ENCODE measurements around the gene MBOAT7. TPM values are rescaled to one million over a fixed set of nuclear protein-coding genes. Genes with fewer than 3 reads are reported as not detected.

Gene MBOAT7
- polyA plus RNA-seq, 1 donor (not counting 4 experiments of a cell fraction or from before 2014, with no cell fraction given), result 41.3 TPM

DNA sequence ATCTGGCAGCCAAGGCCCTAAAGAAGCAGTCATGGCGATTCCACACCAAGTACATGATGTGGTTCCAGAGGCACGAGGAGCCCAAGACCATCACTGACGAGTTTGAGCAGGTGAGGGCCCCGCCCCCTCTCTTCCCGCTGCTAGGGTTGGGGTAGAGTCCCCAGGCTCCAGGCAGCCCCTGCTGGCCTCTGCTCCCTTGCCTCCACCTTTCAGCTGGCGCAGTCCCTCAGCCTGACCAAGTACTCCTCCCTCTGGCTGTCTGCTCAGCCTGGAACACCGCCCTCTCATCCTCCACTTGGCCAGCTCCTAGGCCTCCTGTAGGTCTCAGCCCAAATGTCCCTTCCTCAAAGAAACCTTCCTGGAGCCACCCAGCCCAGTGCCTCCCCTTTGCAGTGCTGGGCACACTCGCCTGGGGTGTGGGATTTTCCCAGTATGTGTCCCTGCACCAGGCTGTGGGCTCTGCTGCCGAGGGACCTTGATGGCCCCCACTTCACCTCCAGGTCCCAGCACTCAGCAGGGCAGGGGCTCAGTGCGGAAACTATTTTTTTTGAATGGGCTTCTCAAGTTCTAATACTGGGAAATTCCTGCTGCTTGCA is 35.6 kb downstream of the MBOAT7 start:
- DNase-seq (ENCODE audit: low read depth, low spot score) (no peak), FAIRE-seq (no peak)
- H3K79me2 ChIP-seq (ENCODE audit: control insufficient read depth, insufficient read depth, low read length), result peaks cover 6% of the 10 kb centered on the region
- H4K20me1 ChIP-seq (ENCODE audit: control insufficient read depth, extremely low read depth, insufficient read depth, low read length), result peaks cover 9% of the 10 kb centered on the region
- dilution Hi-C loops (cut with MboI; ENCODE audit: extremely low pct_ligation_motif_present, low sequenced_read_pairs), result no loop called here
- H3K27me3 ChIP-seq (ENCODE audit: control insufficient read depth, extremely low read depth, insufficient read depth, low read length), result no peaks in the 10 kb centered on the region
- H3K4me1 ChIP-seq (ENCODE audit: control insufficient read depth, extremely low read depth, insufficient read depth, low read length), result peaks cover 9% of the 10 kb centered on the region
- no peak overlapping the region for H3K9ac ChIP-seq (ENCODE audit: control insufficient read depth, extremely low read depth, insufficient read depth, low read length)
- no peaks in the 10 kb centered on the region for H3K9me3 ChIP-seq (ENCODE audit: control insufficient read depth, low read depth, low read length)
- no peak overlapping the region for H2AFZ ChIP-seq (ENCODE audit: control insufficient read depth, low read length)
- no peak for TF ChIP-seq EZH2 (IDR thresholded peaks at IDR 0.05; ENCODE audit: low read length)
- TF ChIP-seq, protein P1, sequence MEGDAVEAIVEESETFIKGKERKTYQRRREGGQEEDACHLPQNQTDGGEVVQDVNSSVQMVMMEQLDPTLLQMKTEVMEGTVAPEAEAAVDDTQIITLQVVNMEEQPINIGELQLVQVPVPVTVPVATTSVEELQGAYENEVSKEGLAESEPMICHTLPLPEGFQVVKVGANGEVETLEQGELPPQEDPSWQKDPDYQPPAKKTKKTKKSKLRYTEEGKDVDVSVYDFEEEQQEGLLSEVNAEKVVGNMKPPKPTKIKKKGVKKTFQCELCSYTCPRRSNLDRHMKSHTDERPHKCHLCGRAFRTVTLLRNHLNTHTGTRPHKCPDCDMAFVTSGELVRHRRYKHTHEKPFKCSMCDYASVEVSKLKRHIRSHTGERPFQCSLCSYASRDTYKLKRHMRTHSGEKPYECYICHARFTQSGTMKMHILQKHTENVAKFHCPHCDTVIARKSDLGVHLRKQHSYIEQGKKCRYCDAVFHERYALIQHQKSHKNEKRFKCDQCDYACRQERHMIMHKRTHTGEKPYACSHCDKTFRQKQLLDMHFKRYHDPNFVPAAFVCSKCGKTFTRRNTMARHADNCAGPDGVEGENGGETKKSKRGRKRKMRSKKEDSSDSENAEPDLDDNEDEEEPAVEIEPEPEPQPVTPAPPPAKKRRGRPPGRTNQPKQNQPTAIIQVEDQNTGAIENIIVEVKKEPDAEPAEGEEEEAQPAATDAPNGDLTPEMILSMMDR (optimal IDR thresholded peaks at IDR 0.05 in 1 of 3, IDR thresholded peaks at IDR 0.05 in 1 of 3, conservative IDR thresholded peaks at IDR 0.05 in 1 of 3; ENCODE audit: extremely low read depth in 1 of 3, insufficient read depth in 2 of 3, low read length in 3 of 3), result no peak
- peaks cover 46 to 54% of the 10 kb centered on the region in 2 experiments for H3K36me3 ChIP-seq (ENCODE audit: control insufficient read depth in 2 of 2, extremely low read depth in 1 of 2, insufficient read depth in 2 of 2, low read length in 2 of 2)
- no peak overlapping the region for H3K27ac ChIP-seq (ENCODE audit: control insufficient read depth, insufficient read depth, low read length)
- no peaks in the 10 kb centered on the region for H3K9me1 ChIP-seq (ENCODE audit: control insufficient read depth, extremely low read depth, insufficient read depth, low read length)
- H3K4me3 ChIP-seq (ENCODE audit: control insufficient read depth in 2 of 3, extremely low read depth in 1 of 3, insufficient read depth in 2 of 3, low read depth in 1 of 3, low read length in 3 of 3), result no peak overlapping the region
- H3K4me2 ChIP-seq (ENCODE audit: control insufficient read depth, extremely low read depth, insufficient read depth, low read depth, low read length), result no peak overlapping the region

DNA sequence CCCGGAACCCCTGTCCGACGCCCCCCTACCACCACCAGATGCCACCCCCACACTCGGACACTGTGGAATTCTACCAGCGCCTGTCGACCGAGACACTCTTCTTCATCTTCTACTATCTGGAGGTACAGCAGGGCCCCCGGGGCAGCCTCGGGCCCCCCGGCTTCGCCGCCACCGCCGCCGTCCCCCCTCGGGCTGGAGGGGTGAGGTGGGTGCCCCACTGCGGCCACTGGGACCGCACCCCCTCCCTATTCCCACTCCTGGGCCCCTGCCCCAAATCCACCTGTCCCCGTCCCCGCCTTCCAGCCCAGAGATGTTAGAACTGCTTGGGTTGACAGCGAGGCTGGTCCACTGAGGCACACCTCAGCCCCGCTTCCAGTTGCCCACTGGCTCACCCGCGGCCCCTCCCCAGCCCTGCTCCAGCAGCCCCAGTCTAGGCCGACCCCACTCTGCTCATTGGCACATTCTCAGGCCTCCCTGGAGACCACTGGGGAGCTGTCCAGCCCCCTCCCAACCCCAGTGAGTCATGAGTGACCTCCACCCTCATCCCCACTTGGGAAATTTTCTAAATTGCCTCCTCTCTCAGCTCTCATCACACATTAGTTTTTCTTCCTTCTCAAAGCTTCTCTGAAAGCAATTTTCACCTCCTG is 36.4 kb downstream of the MBOAT7 start:
- dilution Hi-C loops (cut with MboI; ENCODE audit: extremely low pct_ligation_motif_present, low sequenced_read_pairs), result no loop called here
- DNase-seq (ENCODE audit: low read depth, low spot score), result no peak
- Histone ChIP-seq H3K9me3 (ENCODE audit: control insufficient read depth, low read depth, low read length) (no peaks in the 10 kb centered on the region), H3K36me3 (ENCODE audit: control insufficient read depth in 2 of 2, extremely low read depth in 1 of 2, insufficient read depth in 2 of 2, low read length in 2 of 2) (peaks cover 47 to 54% of the 10 kb centered on the region in 2 experiments), H3K27ac (ENCODE audit: control insufficient read depth, insufficient read depth, low read length) (no peak overlapping the region), H3K4me1 (ENCODE audit: control insufficient read depth, extremely low read depth, insufficient read depth, low read length) (peaks cover under 1% of the 10 kb centered on the region), H3K27me3 (ENCODE audit: control insufficient read depth, extremely low read depth, insufficient read depth, low read length) (no peaks in the 10 kb centered on the region), H3K9me1 (ENCODE audit: control insufficient read depth, extremely low read depth, insufficient read depth, low read length) (no peaks in the 10 kb centered on the region), H2AFZ (ENCODE audit: control insufficient read depth, low read length) (no peak overlapping the region), H3K4me3 (ENCODE audit: control insufficient read depth in 2 of 3, extremely low read depth in 1 of 3, insufficient read depth in 2 of 3, low read depth in 1 of 3, low read length in 3 of 3) (no peak overlapping the region), H3K9ac (ENCODE audit: control insufficient read depth, extremely low read depth, insufficient read depth, low read length) (no peak overlapping the region), H4K20me1 (ENCODE audit: control insufficient read depth, extremely low read depth, insufficient read depth, low read length) (peaks cover 9% of the 10 kb centered on the region), H3K79me2 (ENCODE audit: control insufficient read depth, insufficient read depth, low read length) (peaks cover 1% of the 10 kb centered on the region), H3K4me2 (ENCODE audit: control insufficient read depth, extremely low read depth, insufficient read depth, low read depth, low read length) (no peak overlapping the region)
- FAIRE-seq, result no peak
- no peak for TF ChIP-seq EZH2 (IDR thresholded peaks at IDR 0.05; ENCODE audit: low read length)
- TF ChIP-seq, protein P1 (optimal IDR thresholded peaks at IDR 0.05 in 1 of 3, IDR thresholded peaks at IDR 0.05 in 1 of 3, conservative IDR thresholded peaks at IDR 0.05 in 1 of 3; ENCODE audit: extremely low read depth in 1 of 3, insufficient read depth in 2 of 3, low read length in 3 of 3), result no peak

All from keratinocyte (primary cell).